Measurements from ENCODE around the gene MYO1E. TPM values are rescaled to one million over a fixed set of nuclear protein-coding genes. Genes with fewer than 3 reads are reported as not detected.

Gene MYO1E
- total RNA-seq, 1 donor from 2014 or later, result 84.6 TPM

DNA sequence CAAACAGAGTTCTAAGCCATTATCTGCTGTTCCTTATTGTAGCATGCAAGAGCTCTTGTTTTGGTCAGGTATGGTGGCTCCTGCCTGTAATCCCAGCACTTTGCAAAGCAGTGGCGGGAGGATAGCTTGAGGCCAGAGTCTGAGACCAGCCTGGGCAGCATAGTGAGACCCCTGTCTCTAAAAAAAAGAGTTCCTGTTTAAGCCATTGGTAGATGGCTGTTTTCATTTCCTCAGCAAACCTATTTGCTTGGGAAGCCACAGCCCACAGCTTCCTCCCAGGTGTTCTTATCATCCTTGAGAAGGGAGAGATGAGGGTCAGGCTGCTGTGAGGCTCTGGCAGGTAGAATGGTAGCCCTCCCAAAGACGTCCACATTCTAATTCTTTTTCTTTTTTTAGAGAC lies 40.9 kb upstream of the MYO1E start:
- TF ChIP-seq, protein P1, sequence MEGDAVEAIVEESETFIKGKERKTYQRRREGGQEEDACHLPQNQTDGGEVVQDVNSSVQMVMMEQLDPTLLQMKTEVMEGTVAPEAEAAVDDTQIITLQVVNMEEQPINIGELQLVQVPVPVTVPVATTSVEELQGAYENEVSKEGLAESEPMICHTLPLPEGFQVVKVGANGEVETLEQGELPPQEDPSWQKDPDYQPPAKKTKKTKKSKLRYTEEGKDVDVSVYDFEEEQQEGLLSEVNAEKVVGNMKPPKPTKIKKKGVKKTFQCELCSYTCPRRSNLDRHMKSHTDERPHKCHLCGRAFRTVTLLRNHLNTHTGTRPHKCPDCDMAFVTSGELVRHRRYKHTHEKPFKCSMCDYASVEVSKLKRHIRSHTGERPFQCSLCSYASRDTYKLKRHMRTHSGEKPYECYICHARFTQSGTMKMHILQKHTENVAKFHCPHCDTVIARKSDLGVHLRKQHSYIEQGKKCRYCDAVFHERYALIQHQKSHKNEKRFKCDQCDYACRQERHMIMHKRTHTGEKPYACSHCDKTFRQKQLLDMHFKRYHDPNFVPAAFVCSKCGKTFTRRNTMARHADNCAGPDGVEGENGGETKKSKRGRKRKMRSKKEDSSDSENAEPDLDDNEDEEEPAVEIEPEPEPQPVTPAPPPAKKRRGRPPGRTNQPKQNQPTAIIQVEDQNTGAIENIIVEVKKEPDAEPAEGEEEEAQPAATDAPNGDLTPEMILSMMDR (IDR thresholded peaks at IDR 0.05), result no peak
- H3K4me1 Mint-ChIP-seq (ENCODE audit: unreplicated experiment), result no peaks in the 10 kb centered on the region
- H3K27ac Mint-ChIP-seq (ENCODE audit: unreplicated experiment), result no peak overlapping the region
- no peak overlapping the region for H3K4me3 Mint-ChIP-seq (ENCODE audit: unreplicated experiment)
- H3K9me3 Mint-ChIP-seq (ENCODE audit: unreplicated experiment), result no peaks in the 10 kb centered on the region
- DNase-seq (ENCODE audit: extremely low spot score, unreplicated experiment), result no peak
- no peaks in the 10 kb centered on the region for H3K36me3 Mint-ChIP-seq (ENCODE audit: unreplicated experiment)
- peaks cover 48% of the 10 kb centered on the region for H3K27me3 Mint-ChIP-seq (ENCODE audit: unreplicated experiment)

DNA sequence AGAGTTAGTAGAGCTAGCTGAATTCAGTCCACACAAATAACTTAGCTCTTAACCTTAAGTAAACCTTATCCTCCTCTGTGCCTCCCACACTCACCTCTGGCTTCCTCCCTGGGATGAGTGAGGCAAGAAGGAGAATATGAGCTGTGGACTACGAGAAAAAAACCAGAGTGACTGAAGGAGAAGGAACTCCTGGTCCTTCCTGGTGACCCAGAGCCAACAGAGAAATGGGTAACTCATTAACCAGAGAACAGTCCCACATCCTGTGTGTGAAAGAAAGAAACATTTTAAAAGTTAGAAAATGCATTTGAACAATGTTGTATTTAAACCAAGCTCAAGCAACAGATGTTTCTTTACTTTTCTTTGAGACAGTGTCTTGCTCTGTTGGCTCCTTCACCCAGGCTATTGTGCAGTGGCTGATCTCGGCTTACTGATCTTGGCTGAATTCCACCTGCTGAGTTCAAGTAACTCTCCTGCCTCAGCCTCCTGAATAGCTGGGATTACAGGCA lies 37.8 kb upstream of the MYO1E start:
- DNase-seq (ENCODE audit: extremely low spot score, unreplicated experiment), result no peak
- H3K4me1 Mint-ChIP-seq (ENCODE audit: unreplicated experiment), result no peaks in the 10 kb centered on the region
- no peaks in the 10 kb centered on the region for H3K36me3 Mint-ChIP-seq (ENCODE audit: unreplicated experiment)
- H3K27ac Mint-ChIP-seq (ENCODE audit: unreplicated experiment), result no peak overlapping the region
- no peaks in the 10 kb centered on the region for H3K9me3 Mint-ChIP-seq (ENCODE audit: unreplicated experiment)
- peaks cover 28% of the 10 kb centered on the region for H3K27me3 Mint-ChIP-seq (ENCODE audit: unreplicated experiment)
- TF ChIP-seq, protein P1 (IDR thresholded peaks at IDR 0.05), result no peak
- no peak overlapping the region for H3K4me3 Mint-ChIP-seq (ENCODE audit: unreplicated experiment)

DNA sequence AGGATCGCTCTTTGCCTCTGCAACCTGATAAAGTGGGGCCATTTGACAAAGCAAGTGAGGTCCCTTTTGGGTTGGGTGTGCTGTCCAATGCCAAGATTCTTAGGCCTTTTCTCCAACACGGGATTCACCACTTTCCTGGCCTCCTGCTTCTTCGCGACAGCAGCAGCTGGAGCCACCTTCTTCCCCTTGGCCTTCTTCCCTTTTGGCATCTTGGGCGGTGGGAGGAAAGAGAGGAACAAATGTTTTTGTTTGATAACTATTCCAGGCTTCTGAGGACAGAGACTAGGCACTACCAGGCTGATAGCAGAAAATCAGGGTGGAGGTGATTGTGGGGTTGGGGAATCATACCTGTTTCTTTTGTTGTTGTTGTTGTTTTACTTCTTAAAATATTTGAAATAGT lies 35.3 kb upstream of the MYO1E start:
- Mint-ChIP-seq H3K36me3 (ENCODE audit: unreplicated experiment) (no peaks in the 10 kb centered on the region), H3K4me1 (ENCODE audit: unreplicated experiment) (no peaks in the 10 kb centered on the region), H3K27ac (ENCODE audit: unreplicated experiment) (no peak overlapping the region), H3K9me3 (ENCODE audit: unreplicated experiment) (no peaks in the 10 kb centered on the region), H3K4me3 (ENCODE audit: unreplicated experiment) (no peak overlapping the region), H3K27me3 (ENCODE audit: unreplicated experiment) (peaks cover 22% of the 10 kb centered on the region)
- TF ChIP-seq, protein P1 (IDR thresholded peaks at IDR 0.05), result no peak
- DNase-seq (ENCODE audit: extremely low spot score, unreplicated experiment), result no peak

DNA sequence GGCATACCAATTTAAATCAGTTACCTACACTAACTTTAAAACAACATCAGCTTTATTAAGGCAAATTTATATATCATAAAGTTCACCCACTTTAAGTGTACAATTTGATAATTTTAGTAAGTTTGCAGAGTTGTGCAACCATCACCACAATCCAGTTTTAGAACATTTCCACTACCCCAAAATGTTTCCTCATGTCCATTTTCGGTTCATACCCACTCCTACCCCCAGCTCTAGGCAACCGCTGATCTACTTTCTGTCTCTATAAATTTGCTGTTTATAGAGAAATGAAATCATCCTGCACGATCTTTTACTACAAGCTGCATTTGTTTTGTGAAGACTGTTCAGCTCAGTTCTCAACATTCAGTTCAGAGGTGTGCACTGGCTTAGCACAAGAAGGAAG lies 33.8 kb upstream of the MYO1E start:
- Mint-ChIP-seq H3K27ac (ENCODE audit: unreplicated experiment) (no peak overlapping the region), H3K36me3 (ENCODE audit: unreplicated experiment) (no peaks in the 10 kb centered on the region), H3K4me3 (ENCODE audit: unreplicated experiment) (no peak overlapping the region), H3K27me3 (ENCODE audit: unreplicated experiment) (peaks cover 15% of the 10 kb centered on the region), H3K4me1 (ENCODE audit: unreplicated experiment) (peaks cover 5% of the 10 kb centered on the region), H3K9me3 (ENCODE audit: unreplicated experiment) (no peaks in the 10 kb centered on the region)
- TF ChIP-seq, protein P1 (IDR thresholded peaks at IDR 0.05), result no peak
- DNase-seq (ENCODE audit: extremely low spot score, unreplicated experiment), result no peak

DNA sequence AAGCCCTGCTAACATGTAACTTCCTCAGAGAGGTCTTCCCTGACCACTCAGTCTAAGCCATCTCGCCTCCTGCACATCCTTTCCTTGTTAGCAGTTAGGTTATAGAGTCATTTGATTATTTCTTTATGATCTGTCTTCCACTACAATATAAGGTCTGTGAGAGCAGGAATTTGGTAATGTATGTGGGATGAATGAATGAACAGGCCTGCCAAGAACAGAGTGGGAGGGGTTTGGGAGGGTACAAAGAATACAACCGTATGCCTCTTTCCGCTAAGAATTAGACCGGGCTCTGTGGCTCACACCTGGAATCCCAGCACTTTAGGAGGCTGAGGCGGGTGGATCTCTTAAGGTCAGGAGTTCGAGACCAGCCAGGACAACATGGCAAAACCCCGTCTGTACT lies 32.4 kb upstream of the MYO1E start:
- peaks cover 5% of the 10 kb centered on the region for H3K4me1 Mint-ChIP-seq (ENCODE audit: unreplicated experiment)
- H3K4me3 Mint-ChIP-seq (ENCODE audit: unreplicated experiment), result no peak overlapping the region
- no peaks in the 10 kb centered on the region for H3K9me3 Mint-ChIP-seq (ENCODE audit: unreplicated experiment)
- no peak overlapping the region for H3K27ac Mint-ChIP-seq (ENCODE audit: unreplicated experiment)
- no peak for DNase-seq (ENCODE audit: extremely low spot score, unreplicated experiment)
- TF ChIP-seq, protein P1 (IDR thresholded peaks at IDR 0.05), result no peak
- no peaks in the 10 kb centered on the region for H3K36me3 Mint-ChIP-seq (ENCODE audit: unreplicated experiment)
- H3K27me3 Mint-ChIP-seq (ENCODE audit: unreplicated experiment), result peaks cover 17% of the 10 kb centered on the region
